ENCODE measurements around the gene ZNF362. TPM values are rescaled to one million over a fixed set of nuclear protein-coding genes. Genes with fewer than 3 reads are reported as not detected.

Gene ZNF362
- total and polyA plus RNA-seq, 12 donors, result 7.8 to 37.3 (median 23.8) TPM

DNA sequence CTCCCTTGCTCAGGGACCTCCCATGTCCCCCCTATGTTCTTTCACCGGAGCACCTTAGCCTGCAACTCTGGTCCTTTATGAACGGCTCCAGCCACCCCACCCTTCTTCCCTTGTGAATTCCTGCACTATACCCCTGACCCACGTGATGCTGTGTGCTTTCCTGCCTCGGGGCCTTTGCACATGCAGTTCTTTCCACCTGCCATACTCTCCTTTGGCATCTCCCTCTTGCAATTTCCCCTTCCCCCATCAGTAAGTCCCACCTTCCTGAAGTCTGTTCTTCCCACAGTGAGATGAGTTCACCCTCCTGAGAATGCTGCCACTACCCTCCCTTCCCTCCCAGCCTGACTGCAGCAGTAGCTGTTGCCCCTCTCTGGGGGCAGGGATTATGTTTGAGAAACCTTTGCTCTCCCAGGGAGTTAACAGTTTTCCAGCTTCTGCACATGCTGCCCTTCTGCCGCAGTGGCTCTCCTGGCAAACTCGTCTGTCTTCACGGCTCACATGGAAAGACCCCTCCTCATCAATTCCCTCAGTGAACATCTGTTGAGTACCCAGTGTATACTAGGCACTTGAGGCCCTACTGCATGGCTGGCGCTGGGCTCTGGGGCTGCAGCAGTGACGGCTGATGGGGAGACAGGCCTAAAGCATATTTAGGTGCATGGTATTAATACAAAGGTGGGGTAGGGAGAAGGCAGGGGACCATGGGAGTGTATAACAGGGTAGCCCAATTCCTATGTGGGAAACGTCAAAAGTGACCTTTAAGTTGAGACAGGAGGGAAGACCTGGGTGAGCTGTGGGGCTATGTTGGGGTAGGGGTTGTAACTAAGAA lies 9.7 kb downstream of the ZNF362 start:
- TF ChIP-seq POLR2A (IDR thresholded peaks at IDR 0.05), result no peak
- TF ChIP-seq, protein P1, sequence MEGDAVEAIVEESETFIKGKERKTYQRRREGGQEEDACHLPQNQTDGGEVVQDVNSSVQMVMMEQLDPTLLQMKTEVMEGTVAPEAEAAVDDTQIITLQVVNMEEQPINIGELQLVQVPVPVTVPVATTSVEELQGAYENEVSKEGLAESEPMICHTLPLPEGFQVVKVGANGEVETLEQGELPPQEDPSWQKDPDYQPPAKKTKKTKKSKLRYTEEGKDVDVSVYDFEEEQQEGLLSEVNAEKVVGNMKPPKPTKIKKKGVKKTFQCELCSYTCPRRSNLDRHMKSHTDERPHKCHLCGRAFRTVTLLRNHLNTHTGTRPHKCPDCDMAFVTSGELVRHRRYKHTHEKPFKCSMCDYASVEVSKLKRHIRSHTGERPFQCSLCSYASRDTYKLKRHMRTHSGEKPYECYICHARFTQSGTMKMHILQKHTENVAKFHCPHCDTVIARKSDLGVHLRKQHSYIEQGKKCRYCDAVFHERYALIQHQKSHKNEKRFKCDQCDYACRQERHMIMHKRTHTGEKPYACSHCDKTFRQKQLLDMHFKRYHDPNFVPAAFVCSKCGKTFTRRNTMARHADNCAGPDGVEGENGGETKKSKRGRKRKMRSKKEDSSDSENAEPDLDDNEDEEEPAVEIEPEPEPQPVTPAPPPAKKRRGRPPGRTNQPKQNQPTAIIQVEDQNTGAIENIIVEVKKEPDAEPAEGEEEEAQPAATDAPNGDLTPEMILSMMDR (IDR thresholded peaks at IDR 0.05), result no peak
- Histone ChIP-seq H3K4me3 (no peak overlapping the region), H3K9me3 (replicated peaks in 1 of 3) (no peaks in the 10 kb centered on the region), H3K4me1 (replicated peaks in 1 of 2) (peaks cover 15 to 20% of the 10 kb centered on the region in 2 donors), H3K27me3 (no peaks in the 10 kb centered on the region), H3K27ac (peak overlapping the region in 1 of 5 donors; percentile 20), H3K36me3 (replicated peaks in 1 of 2) (peaks cover 0 to 5% of the 10 kb centered on the region in 2 donors)
- WGBS, 4 donors, result 86 to 89% (median 88%) methylated on average over 10 of the region's 10 CpGs
- no peak for DNase-seq
- intact Hi-C loops (cut with DNase I), result no loop called here

DNA sequence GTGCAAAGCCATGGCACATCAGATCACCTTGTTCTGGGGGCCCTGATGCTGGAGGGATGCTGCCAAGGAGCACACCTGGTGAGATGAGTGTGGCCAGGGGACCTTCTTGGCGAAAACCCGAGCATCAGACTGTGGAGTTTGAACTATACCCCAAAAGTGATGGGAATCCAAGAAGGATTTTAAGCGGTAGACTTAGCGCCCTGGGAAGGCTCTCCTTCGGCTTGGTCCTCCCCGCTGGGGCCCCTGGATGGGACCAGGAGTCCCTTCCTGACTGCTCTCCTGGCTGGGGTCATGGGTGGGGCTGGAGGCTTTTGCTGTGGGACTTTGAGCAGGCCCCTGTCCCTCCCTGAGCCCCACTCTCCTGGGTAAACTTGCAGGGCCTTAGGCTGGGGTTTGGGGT lies 10.5 kb downstream of the ZNF362 start:
- TF ChIP-seq, protein P1 (IDR thresholded peaks at IDR 0.05), result no peak
- TF ChIP-seq POLR2A (IDR thresholded peaks at IDR 0.05), result no peak
- peaks cover 0 to 5% of the 10 kb centered on the region in 2 donors for H3K36me3 ChIP-seq (replicated peaks in 1 of 2)
- peaks cover 7 to 12% of the 10 kb centered on the region in 2 donors for H3K4me1 ChIP-seq (replicated peaks in 1 of 2)
- WGBS, 4 donors, result 93 to 100% (median 98%) methylated on average over 6 of the region's 6 CpGs
- intact Hi-C loops (cut with DNase I), result no loop called here
- H3K4me3 ChIP-seq, result no peak overlapping the region
- peak overlapping the region in 1 of 5 donors; percentile 20 for H3K27ac ChIP-seq
- no peaks in the 10 kb centered on the region for H3K9me3 ChIP-seq (replicated peaks in 1 of 3)
- DNase-seq, result no peak
- no peaks in the 10 kb centered on the region for H3K27me3 ChIP-seq

DNA sequence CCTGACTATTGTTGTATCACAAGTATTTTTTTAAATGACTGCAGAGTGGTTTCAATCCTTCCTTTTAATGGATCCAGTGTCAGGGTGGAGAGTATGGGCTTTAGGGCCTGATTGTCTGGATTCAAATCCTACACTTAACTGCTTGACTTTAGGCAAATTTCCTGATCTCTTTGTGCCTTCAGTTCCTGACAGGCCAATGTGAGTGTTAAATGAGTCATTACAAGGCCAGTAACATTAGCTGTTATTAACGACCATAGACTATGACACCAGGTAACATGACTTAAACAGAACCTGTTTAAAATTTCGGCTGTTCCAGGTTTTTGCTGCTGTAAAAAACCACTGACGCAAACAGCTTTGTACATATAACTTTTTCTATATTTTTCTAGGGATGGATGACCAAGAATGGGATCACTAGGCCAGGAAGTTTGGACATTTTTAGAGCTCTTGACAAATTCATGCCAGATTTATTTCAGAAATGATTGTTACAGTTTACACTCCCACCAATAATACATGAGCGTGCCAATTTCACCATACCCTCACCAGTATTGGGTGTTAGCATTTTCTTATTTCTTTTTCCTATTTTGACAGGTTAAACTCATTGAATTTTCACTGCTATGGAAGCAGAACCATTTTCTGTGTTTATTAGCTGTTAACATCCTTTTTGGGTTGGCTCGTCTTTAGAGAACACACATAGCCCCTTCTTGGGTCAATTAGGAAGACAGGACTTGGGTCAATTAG lies 11.3 kb downstream of the ZNF362 start:
- intact Hi-C loops (cut with DNase I), result no loop called here
- TF ChIP-seq POLR2A (IDR thresholded peaks at IDR 0.05), result no peak
- TF ChIP-seq, protein P1 (IDR thresholded peaks at IDR 0.05), result no peak
- Histone ChIP-seq H3K4me1 (replicated peaks in 1 of 2) (peaks cover 6 to 10% of the 10 kb centered on the region in 2 donors), H3K27me3 (no peaks in the 10 kb centered on the region), H3K4me3 (no peak overlapping the region), H3K9me3 (replicated peaks in 1 of 3) (no peaks in the 10 kb centered on the region), H3K27ac (peak overlapping the region in 1 of 5 donors; percentile 77), H3K36me3 (replicated peaks in 1 of 2) (peaks cover 0 to 5% of the 10 kb centered on the region in 2 donors)
- no peak for DNase-seq
- 77 to 84% (median 81%) methylated on average over 5 of the region's 5 CpGs for WGBS, 4 donors

DNA sequence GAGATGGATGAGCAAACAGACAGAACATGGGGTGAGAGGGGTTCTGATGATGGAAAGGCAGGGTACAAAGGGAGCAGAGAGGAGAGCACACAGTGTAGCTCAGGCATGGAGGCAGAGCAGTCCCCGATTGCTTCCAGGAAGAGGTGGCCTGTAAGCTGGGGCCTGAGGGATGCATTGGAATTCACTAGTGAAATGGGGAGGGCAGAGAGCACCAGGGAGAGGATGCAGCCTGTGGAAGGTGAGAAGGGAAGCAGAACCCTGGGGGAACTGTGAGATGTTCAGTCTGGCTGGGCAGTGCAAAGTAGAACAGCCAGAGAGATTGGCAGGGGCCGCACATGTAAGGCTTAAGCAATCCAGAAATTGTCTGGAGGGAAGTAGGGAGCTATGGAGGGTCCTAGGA lies 12.2 kb downstream of the ZNF362 start:
- Histone ChIP-seq H3K9me3 (replicated peaks in 1 of 3) (no peaks in the 10 kb centered on the region), H3K27me3 (no peaks in the 10 kb centered on the region), H3K36me3 (replicated peaks in 1 of 2) (no peaks in the 10 kb centered on the region), H3K27ac (peak overlapping the region in 1 of 5 donors; percentile 77), H3K4me1 (replicated peaks in 1 of 2) (peaks cover 6 to 10% of the 10 kb centered on the region in 2 donors), H3K4me3 (no peak overlapping the region)
- intact Hi-C loops (cut with DNase I), result no loop called here
- 76 to 93% (median 85%) methylated on average over 2 of the region's 2 CpGs for WGBS, 4 donors
- no peak for TF ChIP-seq POLR2A (IDR thresholded peaks at IDR 0.05)
- TF ChIP-seq, protein P1 (IDR thresholded peaks at IDR 0.05), result no peak
- DNase-seq, result no peak

Data from adrenal gland (tissue), 12 donors.